PC-9 (cell line): ENCODE measurements around the gene CPE.

Experiments
- EZH2 ChIP-seq: fragments of 200-600 bp; sonication (generic); IDR thresholded peaks from 2 replicates; pipeline ENCODE4 v1.8.0; 2017; ENCODE audit warnings: antibody characterized with exemption, low read depth
- TF ChIP-seq, protein P1 (sequence below): fragments of 200-600 bp; sonication (generic); conservative IDR thresholded peaks from 2 replicates; pipeline ENCODE4 v1.6.1; 2017; ENCODE audit warnings: mixed run types, antibody characterized with exemption, mild to moderate bottlenecking, moderate library complexity

DNA sequence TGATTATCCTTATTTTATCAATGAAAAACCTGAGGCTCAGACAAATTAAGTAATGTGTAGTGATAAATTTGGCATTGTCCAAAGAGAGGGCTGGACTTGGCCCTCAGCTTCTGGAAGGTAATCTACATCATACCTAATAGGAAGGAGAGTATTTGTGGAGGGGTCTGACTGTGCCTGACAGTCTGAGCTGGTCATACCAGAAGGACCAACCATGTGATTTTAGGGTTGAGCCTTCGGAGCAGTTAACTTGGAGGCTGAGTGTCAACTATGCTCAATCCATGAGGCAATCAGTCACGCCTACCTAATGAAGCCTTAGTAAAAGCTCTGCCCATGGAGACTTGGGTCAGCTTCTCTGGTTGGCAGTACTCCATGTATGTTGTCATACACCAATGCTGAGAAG, 136.4 kb downstream of the CPE start:
- TF ChIP-seq, protein P1, sequence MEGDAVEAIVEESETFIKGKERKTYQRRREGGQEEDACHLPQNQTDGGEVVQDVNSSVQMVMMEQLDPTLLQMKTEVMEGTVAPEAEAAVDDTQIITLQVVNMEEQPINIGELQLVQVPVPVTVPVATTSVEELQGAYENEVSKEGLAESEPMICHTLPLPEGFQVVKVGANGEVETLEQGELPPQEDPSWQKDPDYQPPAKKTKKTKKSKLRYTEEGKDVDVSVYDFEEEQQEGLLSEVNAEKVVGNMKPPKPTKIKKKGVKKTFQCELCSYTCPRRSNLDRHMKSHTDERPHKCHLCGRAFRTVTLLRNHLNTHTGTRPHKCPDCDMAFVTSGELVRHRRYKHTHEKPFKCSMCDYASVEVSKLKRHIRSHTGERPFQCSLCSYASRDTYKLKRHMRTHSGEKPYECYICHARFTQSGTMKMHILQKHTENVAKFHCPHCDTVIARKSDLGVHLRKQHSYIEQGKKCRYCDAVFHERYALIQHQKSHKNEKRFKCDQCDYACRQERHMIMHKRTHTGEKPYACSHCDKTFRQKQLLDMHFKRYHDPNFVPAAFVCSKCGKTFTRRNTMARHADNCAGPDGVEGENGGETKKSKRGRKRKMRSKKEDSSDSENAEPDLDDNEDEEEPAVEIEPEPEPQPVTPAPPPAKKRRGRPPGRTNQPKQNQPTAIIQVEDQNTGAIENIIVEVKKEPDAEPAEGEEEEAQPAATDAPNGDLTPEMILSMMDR, result no peak
- TF ChIP-seq EZH2, result no peak
